ENCODE data around the gene SORBS1.

Gene SORBS1

DNA sequence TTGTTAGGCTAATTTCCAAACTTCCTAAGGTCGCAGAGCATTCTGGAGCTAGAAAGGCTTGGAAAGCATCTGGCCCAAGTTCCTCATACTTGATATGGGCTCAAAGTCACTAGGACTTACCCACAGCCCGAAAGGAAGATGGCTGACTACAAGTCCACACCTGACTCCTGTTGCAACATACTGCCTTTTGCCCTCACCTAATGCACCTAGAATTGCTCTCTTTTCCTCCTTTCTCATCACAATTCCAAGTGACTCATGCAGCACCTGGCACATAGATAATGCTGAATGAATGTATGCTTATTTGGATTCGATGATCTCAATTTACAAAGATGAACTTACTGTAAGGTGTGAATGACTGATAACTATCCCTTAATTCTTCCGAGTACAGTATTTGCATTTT lies 131.5 kb downstream of the SORBS1 start:
- DNase-seq = no peak

DNA sequence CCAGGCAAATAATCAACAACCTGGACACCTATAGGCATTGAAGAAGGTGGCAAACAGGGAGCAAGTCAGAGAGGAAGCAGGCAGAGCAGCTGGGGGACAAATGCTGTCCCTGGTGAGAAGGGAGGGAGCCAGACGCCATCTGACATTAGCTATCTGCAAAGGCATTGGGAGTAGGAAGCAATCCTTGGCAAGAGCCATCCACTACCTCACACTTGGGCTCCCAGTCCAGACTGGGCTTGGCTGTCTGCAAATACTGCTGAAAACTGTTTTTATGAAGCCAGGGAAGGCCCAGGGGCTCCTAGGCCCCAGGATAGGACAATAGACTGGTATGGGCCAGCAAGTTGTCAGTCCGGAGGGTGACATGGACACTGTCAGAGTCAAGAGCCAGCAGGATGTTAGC lies 132.5 kb downstream of the SORBS1 start:
- no peak for DNase-seq

DNA sequence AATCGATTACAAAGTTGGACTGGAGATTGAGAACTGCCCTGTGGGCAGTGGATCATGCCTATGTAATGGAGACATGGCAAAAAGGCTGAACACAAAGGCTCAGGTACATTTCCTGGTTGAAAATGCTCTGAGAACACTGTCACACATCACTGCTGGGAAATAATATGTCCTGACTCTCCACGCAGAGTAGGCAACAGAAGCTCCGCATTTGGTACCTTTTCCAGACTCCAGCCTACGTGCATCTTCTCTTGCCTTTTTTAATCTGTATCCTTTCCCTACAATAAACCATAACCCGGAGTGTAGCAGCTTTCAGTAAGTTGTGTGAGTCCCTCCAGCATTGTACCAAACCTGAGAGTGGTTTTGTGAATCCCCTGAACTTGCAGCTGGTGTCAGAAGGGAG lies 134.7 kb downstream of the SORBS1 start:
- DNase-seq = no peak

DNA sequence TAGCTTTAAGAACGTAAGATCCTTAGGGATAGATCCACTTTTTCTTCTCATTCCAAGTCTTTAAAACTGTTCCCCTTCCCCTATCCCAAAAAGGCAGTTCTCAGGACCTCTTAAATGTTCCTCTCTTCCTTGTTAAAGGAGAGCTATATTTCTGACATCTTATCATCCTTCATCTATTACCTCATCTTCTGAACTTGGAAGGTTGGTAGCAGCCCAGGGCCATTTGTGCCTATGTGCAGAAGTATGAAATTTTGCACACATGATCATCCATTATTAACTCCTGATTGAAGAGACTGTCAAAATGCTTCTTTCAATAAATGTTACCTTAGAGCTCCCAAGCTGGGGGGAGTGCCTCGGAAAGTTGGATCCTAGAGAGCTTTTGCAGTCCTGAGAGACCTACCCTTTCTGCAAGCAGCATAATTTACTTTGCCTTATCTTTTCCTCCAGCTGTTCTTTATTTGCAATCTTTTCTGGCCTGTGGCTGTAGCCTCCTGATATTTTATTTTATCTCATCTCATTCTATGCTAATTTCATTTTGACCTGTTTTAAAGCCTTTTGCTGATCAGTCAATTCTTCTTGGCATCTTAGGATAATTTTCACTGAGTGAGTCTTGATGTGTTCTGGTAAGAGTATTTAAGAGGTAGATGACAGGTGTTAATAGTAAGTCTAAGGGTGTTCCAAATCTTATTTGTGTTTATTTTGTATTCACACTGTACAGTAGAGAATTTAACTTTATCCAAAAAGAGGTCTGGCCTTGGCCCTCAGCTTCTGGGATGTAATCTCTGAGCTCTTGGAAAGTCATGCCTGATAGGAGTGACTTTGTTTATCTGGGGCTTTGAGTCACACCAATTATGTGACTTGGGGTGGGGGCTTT lies 135.3 kb downstream of the SORBS1 start:
- no peak for DNase-seq

DNA sequence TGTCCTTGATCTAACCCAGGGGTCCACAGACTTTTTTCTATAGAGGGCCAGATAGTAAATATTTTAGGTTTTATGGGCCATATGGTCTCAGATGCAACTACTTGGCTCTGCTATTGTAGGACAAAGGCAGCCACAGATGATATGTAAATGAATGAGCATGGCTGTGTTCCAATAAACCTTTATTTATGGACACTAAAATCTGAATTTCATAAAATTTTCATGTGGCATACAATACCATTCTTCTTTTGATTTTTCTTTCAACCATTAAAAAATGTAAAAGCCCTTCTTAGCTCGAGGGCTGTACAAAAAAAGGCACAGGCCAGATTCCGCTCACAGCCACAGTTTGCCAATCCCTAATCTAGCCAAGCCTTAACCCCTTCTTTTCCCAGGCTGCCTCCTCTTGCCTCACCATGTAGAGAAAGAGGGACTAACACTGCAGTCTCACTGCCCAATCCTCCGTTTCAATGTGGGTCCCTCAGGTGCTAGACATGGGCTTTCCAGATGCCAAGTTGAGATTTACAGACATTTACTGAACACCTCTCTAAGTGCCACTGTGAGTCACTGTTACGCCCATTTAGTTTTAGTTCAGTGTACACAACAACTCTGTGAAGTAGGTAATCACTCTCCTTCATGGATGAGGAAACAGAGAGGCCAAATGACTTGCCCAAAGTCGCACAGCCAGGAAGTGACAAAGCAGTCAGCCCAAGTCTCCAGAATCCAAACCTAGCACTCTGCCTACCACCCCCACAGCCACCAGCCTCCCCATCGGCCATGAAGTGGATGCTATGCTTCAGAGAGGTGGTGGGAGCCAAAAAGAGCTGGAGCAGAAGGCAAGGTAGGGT lies 137.8 kb downstream of the SORBS1 start:
- no peak for DNase-seq

DNA sequence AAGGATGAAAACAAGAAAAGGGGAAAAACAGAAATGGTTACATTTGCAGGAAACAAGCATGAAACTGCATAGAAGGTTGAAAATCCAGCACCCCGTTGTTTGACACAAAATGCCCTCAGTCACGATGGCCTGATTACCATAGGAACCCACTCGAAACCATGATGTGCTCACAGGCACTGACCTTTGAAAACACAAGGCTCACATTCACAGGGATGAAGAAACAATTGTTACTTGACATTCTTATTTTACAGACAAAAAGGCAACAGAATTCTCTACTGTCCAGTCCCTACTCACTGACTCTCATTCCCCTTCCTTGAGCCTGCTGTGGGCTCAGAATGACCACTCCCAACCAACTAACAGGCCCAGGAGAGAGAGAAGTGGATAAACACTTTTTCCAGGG lies 138.9 kb downstream of the SORBS1 start:
- DNase-seq = no peak

DNA sequence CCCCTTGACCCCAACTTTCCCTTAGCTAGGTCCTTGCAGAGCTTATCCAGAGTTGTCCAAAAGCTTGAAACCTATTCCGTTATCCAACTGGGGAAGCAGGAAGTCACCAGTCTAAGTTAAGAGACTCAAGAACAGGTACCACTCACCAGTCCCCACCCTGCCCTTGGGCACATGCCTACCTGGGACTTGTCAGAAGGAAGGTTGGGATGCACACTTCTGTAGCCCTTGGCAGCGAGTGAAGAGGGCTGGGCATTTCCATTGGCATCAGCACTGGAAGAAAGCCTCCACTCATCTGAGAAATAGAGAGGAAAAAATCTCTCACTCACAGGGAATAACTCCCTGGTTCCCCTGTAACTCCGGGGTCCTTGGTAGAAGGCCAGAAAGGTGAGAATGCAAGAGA lies 139.4 kb downstream of the SORBS1 start:
- no peak for DNase-seq

DNA sequence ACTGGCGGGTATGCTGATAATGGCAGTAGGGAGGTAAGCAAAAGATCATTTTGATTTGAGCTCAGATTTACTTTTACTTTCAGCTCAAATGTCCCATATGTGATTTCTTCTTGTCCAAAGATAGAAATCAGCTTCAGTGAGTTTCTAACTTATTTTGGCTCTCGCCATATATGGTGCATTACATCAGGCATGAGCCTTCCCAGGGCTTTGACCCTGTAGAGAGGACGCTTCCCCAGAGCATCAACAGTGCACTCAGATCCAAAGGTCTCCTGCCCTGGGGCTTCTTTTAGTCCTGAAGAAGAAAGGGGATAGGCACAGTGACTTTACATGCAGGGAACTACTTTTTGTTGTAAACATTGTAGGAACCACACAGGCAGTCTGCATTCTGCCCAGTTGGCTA lies 141.8 kb downstream of the SORBS1 start:
- no peak for DNase-seq

DNA sequence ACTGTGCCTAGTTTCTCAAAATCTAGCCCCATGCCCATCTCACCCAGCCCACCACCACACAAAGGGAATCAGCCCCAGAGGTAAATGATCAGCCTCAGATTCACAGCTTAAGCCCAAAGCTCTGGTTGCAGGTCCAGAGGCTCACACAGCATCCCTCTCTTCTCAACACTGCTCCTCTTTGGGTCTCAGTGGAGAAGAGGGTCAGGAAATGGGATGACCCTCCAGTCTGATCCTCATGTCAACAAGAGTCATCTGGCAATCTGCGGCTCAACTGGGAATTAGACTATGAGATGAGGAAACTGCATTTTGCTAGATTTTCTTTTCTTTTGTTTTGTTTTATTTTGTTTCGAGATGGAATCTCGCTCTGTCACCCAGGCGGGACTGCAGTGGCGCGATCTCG lies 144.2 kb downstream of the SORBS1 start:
- no peak for DNase-seq

DNA sequence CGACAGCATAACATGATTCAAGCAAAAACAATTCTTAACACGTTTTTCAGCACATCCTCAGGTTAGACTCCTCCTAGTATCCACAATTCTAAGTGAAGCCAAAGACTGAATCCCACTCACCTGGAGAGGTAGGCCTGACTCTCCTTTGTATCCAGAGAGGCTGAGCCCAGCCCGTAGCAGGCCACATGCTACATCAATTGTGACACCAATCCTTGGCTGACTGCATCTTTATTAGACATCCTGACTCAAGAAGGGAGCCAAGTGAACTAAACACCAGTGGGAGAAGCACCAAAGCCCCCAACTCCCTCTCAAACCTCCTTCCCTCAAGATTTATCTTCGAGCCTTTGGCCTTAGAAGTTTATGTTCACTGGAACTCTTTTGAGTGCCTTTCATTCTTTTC lies 144.9 kb downstream of the SORBS1 start:
- DNase-seq = no peak

DNA sequence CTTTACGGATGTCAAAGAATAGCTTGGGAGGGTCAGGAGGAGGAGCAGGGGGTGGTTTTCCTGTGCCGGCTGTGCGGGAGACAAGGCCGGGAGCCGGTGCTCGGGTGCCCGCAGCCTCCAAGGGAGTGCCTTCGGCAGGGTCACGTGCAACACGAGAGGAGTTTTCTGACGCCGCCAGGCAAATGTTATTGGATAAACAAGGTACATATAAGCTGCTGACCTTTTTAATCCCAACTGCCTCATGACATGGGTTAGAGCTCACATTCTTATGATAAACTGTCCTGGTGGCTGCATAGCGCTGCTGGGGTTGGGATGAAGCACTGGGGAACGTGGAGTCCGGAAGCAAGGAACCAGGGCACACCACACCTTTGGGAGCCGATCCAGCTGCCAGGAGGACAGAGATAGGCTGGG lies 145.5 kb downstream of the SORBS1 start:
- no peak for DNase-seq

DNA sequence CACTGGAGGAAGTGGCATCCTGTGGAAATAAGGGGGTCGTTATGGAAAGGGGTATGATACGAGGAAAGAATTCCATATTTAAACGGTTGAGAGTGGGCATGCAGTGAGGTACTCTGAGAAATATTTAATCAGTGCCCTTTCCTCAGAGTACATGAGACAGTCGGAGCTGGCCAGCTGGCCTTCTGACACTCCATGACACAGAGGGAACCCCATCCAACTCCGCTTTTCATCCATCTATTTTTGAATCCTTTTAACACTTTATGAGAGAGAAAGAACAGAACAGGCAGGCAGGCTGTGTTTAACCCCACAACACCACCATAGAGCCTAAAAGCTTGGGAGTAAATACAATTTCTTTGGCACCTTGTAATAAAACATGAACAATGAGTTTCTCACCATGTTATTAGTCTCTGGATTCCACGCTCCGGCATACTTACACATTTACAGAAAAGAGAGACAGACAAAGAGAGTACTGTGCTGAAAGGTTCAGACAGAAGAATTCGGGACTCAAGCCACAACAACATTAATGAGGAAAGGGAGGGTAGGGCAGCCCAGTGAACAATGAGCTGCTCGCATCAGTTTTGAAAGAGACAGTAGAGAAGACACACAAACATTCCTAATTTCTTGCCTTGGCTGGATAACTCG lies 146.2 kb downstream of the SORBS1 start:
- DNase-seq = no peak

DNA sequence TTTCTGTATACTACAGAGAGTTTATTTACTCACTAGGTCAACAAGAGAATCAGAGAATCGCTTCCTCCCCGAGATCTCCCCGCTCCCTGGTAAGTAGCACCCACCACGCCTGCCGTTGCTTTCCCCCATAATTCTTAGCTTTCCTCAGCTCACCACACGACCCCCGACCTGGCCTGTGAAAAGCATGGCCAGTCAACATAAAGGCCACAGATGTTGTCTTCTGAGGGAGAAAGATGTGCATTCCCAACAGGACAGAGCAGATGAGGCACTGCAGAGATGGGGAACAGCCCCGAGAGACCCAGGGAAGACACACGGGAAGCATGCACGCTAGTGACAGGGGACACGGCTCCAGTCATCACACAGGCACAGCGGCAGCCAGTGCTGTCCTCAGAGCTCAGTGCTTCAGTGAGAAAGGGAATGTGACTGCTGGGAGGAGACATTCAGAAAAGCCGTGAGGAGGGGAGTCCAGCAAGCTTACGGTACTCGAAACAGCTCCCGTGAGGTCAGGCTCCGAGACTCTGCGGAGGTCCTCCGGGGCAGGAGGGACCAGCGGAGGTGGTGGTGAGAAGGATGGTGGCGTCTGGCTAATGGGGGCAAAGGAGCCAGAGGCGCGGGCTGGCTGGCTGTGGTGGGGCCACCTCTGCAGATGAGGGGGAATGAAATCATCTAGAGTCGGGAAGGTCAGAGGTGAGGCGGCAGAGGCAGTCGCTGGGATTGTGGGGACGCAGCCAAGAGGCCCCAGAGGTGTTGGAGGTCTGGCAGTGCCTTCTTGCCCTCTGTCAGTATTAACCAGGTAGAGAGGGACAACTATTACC lies 146.9 kb downstream of the SORBS1 start:
- no peak for DNase-seq

DNA sequence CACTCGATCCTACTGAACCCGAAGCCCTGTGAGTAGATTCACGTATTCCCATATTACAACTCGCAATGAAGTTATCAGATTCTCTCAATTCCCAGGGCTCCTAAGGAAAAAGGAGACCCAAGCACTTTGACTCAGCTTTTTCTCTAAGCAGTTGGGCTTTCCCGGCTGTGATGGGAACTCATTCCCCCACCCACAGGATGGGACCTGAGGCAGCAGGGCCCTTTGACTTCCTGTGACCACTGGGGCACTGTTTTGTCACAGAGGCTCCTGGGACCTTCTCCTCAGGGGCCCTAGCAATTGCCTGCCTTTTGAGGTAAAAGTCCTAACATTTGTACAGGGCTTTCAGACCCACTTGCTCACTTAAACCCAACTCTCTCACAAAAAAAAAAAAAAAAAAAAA lies 147.6 kb downstream of the SORBS1 start:
- DNase-seq = no peak

DNA sequence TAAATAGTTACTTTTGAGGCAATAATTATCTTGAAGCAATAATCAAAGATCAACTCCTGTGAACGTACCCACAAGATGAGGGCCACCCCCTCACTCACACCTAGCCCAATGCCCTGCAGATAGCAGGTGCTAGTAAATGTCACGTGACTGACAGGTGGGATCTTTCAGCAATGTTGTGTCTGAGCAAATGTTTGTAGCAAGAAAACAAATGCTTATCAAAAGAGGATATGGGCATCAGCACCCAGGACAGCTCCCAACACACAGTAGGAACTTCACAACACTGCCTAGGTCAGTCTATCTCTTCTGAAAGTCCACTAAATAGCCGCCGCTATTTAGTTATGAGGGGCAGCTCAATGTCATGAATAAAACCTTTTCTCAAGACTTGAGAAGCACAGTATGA lies 149.5 kb downstream of the SORBS1 start:
- DNase-seq = no peak

DNA sequence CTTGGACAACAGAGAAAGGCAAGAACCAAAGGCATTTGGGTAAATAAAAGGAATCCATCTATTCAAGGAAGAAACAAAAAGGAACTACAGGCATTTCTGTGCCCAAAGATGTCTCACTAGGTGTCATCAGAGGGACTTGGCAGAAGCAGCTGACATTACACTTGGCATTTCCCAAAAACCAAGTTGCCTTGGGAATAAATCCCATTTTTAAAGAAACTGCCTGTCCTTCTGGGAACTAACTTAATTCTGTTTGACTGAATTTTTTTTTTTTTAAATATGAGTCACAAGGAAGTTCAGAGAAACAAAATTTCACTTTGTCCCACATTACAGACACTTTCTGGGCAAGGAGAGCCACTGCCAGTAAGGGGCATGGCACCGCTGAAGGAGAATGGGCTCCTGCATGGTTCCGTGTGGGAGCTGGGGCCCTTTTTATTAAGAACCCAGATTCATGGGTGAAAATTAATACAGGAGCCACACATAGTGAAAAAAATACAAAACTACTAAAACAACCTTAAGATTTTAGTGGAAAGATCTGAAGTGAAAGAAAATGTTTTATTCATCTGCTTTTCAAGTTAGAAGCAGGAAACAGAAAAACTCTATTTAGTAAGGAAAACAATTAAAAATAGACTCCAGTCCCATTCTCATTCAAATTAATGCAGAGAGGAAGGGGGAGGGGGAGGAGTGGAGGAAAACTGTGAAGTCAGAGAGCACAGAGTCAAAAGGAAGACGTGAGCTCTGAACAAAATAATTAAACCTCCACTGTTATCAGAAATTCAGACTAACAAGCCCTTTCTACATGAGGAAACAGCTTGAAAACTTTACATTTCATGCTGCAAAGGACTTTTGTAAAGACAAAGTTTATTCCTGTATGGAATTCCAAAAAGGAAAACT lies 151.9 kb downstream of the SORBS1 start:
- no peak for DNase-seq

DNA sequence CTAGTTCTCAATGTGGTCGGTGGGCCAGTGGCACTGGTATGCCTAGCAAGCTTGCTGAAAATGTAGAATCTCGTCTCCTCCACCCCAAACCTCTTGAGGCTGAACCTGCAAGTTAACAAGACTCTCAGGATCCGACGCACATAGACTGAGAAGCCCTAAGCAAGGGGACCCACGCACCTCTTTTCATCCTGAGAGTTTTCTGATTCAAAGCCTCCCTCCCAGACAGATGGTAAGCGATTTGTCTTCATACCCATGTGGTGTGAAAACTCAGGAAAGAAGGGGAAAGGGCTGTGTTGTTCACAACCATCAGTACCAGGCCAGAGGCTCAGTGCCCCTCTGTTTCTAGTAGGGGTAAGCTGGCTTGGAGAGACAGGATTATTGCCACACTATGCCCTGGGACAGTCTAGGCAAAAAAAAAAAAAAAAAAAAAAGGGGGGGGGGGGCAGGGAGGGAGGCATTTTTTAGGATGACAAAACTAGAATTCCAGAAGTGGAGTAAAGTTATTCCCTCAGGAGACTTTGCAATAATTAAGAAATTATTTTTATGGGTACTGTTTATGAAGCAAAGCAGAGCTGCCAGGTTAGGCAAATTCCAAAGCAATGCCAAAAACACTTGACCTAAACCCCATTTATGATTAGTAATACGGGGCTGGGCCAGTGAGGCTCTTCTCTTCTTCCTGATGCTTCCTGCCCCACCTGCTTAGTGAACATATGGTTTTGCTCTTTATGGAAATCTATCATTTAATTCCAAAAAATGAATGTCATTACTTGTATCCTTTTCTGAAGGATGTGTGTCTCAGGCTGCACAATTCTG lies 152.8 kb downstream of the SORBS1 start:
- DNase-seq = no peak

DNA sequence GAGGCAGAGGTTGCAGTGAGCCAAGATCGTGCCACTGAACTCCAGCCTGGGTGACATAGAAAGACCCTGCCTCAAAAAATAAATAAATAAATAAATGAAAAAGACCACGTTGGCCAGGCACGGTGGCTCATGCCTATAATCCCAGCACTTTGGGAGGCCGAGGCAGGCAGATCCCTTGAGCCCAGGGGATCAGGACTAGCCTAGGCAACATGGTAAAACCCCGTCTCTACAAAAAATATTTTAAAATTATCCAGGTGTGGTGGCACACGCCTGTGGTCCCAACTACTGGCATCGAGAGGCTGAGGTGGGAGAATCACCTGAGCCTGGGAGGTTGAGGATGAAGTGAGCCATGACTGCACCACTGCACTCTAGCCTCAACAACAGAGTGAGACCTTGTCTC lies 153.6 kb downstream of the SORBS1 start:
- DNase-seq = no peak

DNA sequence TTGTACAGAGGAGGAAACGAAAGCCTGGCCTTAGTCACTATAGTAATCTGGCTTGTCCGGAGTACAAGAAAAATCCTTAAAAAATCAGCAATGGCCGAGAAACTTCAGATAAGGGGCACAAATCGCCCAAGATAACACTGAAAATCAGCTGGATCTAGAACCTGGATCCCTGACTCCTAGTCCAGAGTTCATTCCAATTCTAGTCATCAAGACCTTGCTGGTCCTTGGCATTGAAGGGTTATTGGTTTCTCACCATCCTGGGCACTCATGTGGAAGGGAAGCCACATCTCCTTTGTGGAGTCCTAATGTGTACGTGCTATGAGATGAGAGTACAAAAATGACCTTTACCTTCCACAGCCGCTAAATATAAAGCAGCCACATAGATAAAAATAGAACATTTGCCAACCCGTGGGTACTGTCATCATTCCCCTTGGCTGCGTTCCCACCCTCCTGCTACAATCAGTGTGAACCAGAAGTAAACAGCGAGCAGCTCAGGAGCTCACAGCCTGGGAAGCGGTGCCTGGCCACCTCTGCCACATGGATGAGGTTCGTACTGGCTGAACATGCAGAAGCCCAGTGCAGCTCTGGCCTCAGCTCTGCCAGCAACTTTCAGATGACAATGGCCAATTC lies 154.4 kb downstream of the SORBS1 start:
- no peak for DNase-seq

DNA sequence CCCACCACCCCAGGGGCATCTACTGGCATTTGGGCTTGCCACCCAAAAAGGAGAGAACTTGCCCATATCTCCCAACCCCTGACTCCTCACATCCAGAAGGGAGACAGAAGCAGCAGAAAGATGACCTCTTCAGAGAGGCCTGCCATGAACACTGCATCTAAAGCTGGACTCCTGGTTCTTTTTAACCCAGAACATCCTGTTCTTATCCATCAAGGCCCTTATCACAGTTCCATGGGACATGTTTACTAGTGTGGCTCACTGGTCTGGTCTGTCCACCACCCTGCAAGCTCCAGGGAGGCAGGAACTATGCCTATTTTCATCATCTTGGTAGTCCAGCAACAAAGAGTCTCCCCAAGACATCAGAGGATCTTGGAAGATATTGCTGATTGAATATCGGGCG lies 155.5 kb downstream of the SORBS1 start:
- no peak for DNase-seq
